ENCODE data around the gene ELMO2.

DNA sequence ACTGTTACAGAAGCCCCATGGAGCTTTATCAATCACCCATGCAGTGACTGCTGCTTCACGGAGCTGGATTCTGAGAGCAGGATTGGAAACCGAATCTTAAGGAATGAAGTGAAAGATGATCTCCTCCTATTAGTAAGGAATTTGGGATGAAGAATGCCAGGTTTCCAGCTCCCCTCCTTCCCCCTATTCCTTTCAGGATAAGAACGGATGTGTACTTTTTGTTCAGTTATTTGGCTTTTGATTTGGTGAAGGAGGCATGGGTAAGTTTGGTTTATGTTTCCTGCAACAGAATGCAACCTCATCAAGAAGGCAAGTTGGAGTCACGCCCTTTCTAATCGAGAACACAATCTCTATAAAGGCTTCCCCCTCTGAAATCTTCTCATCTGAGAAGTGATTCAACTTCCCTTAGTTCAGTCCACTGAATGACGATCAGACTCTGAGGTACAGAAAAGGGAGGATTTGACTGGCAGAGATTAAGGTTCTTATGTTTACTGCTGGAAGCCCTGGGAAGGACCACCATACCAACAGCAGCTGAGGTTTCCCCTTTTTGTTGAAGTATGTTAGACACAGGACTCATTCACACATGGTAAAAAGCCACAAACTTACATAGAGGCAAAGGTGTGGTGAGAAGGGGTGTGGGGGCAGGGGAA, 5.5 kb downstream of the ELMO2 start:
- TF ChIP-seq, protein P1, sequence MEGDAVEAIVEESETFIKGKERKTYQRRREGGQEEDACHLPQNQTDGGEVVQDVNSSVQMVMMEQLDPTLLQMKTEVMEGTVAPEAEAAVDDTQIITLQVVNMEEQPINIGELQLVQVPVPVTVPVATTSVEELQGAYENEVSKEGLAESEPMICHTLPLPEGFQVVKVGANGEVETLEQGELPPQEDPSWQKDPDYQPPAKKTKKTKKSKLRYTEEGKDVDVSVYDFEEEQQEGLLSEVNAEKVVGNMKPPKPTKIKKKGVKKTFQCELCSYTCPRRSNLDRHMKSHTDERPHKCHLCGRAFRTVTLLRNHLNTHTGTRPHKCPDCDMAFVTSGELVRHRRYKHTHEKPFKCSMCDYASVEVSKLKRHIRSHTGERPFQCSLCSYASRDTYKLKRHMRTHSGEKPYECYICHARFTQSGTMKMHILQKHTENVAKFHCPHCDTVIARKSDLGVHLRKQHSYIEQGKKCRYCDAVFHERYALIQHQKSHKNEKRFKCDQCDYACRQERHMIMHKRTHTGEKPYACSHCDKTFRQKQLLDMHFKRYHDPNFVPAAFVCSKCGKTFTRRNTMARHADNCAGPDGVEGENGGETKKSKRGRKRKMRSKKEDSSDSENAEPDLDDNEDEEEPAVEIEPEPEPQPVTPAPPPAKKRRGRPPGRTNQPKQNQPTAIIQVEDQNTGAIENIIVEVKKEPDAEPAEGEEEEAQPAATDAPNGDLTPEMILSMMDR (IDR thresholded peaks at IDR 0.05) = no peak
- TF ChIP-seq POLR2A (IDR thresholded peaks at IDR 0.05) (no peak), POLR2AphosphoS5 (IDR thresholded peaks at IDR 0.05) (no peak)

Data from stomach (tissue), 4 donors.